Esophagus muscularis mucosa (tissue), 4 donors: Measurements from ENCODE around the gene CLRN2.

Experiments
- CTCF ChIP-seq, 3 experiments: fragments of 200-600 bp in 2 of 3; fragments of 450-650 bp in 1 of 3; sonication (generic) in 2 of 3; IDR thresholded peaks; one replicate each; pipeline ENCODE4 v1.5.1; 2017 to 2019; ENCODE audit warnings: antibody characterized with exemption in 3 of 3, mild to moderate bottlenecking in 2 of 3, moderate library complexity in 1 of 3
- EP300 ChIP-seq: sonication (generic); formaldehyde crosslinking; IDR thresholded peaks from one replicate; pipeline ENCODE4 v1.6.1; 2017; ENCODE audit warnings: antibody characterized with exemption
- POLR2A ChIP-seq: fragments of 450-650 bp; IDR thresholded peaks from one replicate; pipeline ENCODE4 v1.6.1; 2017; ENCODE audit warnings: antibody characterized with exemption, moderate library complexity, mild to moderate bottlenecking, low read depth
- POLR2AphosphoS5 ChIP-seq, 2 donors: sonication (generic); formaldehyde crosslinking; IDR thresholded peaks; one replicate each; pipeline ENCODE4 v1.6.1; 2017; ENCODE audit warnings: antibody characterized with exemption in 2 of 2

- no peak for TF ChIP-seq POLR2A
- TF ChIP-seq CTCF (IDR thresholded peaks at IDR 0.05), result no peak
- TF ChIP-seq POLR2AphosphoS5 (IDR thresholded peaks at IDR 0.05), result no peak
- no peak for TF ChIP-seq EP300
Measured at GRCh38 chr4:17535906-17536305, 20.9 kb downstream of the CLRN2 start.
